ENCODE measurements around the gene AHNAK.
"Not testable (repeated sequence)": the region's sequence is repeated elsewhere in the genome, so short reads cannot be mapped to it uniquely, and the experiment has no call there.

The AHNAK gene

DNA sequence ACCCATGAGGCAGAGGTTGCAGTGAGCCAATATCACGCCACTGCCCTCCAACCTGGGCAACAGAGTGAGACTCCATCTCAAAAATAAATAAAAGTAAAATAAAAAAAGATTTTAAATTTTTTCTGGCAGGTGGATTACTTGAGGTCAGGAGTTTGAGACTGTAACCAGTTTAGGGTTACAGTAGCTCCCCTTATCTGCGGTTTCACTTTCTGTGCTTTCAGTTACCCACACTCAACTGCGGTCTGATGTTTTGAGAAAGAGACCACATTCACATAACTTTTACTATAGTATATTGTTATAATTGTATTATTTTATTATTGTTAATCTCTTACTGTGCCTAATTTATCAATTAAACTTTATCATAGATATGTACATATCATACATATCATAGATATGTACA is 160.5 kb downstream of the AHNAK start:
- not testable (repeated sequence) for DNase-seq (ENCODE audit: low spot score)

DNA sequence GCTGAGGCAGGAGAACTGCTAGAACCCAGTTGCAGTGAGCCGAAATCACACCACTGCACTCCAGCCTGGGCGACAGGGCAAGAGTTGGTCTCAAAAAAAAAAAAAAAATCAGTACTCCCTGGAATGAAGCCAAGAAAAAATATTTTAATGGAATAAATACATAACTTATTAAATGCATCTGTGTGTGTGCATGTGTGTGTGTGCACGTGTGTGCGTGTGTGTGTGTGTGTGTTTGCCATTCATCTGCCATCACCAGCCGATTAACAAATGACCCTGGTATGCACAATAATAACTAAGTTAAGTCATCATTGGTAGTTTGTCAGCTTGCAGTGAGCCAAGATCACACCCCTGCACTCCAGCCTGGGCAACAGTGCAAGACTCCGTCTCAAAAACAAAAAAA is 162.8 kb downstream of the AHNAK start:
- no peak for DNase-seq (ENCODE audit: low spot score)
